Mesothelial cell of epicardium (in vitro differentiated cells): Measurements from ENCODE around the gene FRMPD1. TPM values are rescaled to one million over a fixed set of nuclear protein-coding genes. Genes with fewer than 3 reads are reported as not detected.

Experiments used
- DNase-seq, 2 experiments: peaks; one replicate each; pipeline ENCODE4 v3.0.0; 2021; ENCODE audit warnings: low spot score in 2 of 2; ENCODE audit not compliant: unreplicated experiment in 2 of 2
- H3K27ac Mint-ChIP-seq: 2 replicates; pipeline ENCODE4 v1.8.0; 2021; ENCODE audit warnings: mixed read lengths
- H3K27me3 Mint-ChIP-seq: 2 replicates; pipeline ENCODE4 v1.8.0; 2021; ENCODE audit warnings: low read depth, mixed read lengths
- H3K36me3 Mint-ChIP-seq: 2 replicates; pipeline ENCODE4 v1.8.0; 2021; ENCODE audit warnings: mixed read lengths
- H3K4me1 Mint-ChIP-seq: 2 replicates; pipeline ENCODE4 v1.8.0; 2021; ENCODE audit warnings: mixed read lengths
- H3K4me3 Mint-ChIP-seq: 2 replicates; pipeline ENCODE4 v1.8.0; 2021; ENCODE audit warnings: mild to moderate bottlenecking, moderate library complexity, mixed read lengths
- H3K9me3 Mint-ChIP-seq: 2 replicates; pipeline ENCODE4 v1.8.0; 2021; ENCODE audit warnings: mixed read lengths
- CTCF ChIP-seq: fragments of 200-600 bp; sonication (generic); IDR thresholded peaks from one replicate; pipeline ENCODE4 v1.5.0; 2021; ENCODE audit warnings: antibody characterized with exemption; ENCODE audit not compliant: unreplicated experiment
- total RNA-seq: library from RNA; stranded (reverse); gene quantifications from 3 replicates; pipeline ENCODE4 v1.2.1, GENCODE V29; 2021

FRMPD1 gene
- total RNA-seq, 1 donor from 2014 or later: 0.45 TPM

DNA sequence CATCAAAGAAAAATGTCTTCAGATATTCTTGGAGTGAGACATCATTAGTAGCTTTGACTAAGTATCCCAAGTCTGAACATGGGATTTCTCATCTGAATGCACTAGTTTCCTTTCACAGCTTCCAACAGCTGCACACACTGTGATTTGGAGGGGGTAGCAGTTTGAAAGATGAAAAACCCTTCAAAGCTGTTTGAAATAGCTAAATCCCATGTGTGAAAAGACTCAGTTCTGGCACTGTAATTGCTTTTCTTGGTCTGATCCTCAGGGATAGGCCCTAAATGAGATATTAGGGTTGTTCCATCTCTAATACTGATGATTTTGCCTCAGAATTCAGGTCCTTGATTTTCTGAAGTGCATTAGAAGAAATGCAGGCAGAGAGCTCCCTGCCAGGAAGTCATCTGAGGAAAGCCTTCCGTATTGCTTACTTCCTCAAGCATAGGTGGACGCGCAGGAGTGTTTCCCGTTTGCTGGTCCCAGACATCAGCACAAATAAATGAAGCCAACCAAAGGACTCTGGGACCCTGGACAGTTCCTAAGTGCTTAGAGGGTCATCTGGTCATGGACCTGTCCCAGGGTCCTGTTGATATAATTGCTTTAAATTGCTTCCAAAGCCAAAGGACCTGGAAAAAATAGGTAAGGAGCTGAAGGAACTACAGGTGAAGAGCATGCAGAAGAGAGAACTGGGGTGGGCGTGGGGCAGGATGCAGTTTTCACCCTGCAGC lies 25.6 kb upstream of the FRMPD1 start:
- peaks cover 6% of the 10 kb centered on the region for H3K27me3 Mint-ChIP-seq
- no peak overlapping the region for H3K27ac Mint-ChIP-seq
- no peak overlapping the region for H3K4me3 Mint-ChIP-seq
- H3K36me3 Mint-ChIP-seq: no peaks in the 10 kb centered on the region
- no peak for DNase-seq
- H3K9me3 Mint-ChIP-seq: no peaks in the 10 kb centered on the region
- no peak for TF ChIP-seq CTCF
- H3K4me1 Mint-ChIP-seq: peaks cover 22% of the 10 kb centered on the region

- no peaks in the 10 kb centered on the region for H3K36me3 Mint-ChIP-seq
- peaks cover 6% of the 10 kb centered on the region for H3K27me3 Mint-ChIP-seq
- no peak for DNase-seq
- H3K4me3 Mint-ChIP-seq: no peak overlapping the region
- H3K27ac Mint-ChIP-seq: no peak overlapping the region
- peaks cover 21% of the 10 kb centered on the region for H3K4me1 Mint-ChIP-seq
- TF ChIP-seq CTCF: no peak
- no peaks in the 10 kb centered on the region for H3K9me3 Mint-ChIP-seq
Observed at GRCh38 chr9:37625758-37626147, 25.0 kb upstream of the FRMPD1 start.

GRCh38 chr9:37626708-37627292 lies 24.0 kb upstream of the FRMPD1 start:
- no peaks in the 10 kb centered on the region for H3K9me3 Mint-ChIP-seq
- no peak for DNase-seq
- H3K27me3 Mint-ChIP-seq: peaks cover 6% of the 10 kb centered on the region
- H3K4me3 Mint-ChIP-seq: no peak overlapping the region
- peaks cover 11% of the 10 kb centered on the region for H3K4me1 Mint-ChIP-seq
- H3K36me3 Mint-ChIP-seq: no peaks in the 10 kb centered on the region
- TF ChIP-seq CTCF: no peak
- no peak overlapping the region for H3K27ac Mint-ChIP-seq

DNA sequence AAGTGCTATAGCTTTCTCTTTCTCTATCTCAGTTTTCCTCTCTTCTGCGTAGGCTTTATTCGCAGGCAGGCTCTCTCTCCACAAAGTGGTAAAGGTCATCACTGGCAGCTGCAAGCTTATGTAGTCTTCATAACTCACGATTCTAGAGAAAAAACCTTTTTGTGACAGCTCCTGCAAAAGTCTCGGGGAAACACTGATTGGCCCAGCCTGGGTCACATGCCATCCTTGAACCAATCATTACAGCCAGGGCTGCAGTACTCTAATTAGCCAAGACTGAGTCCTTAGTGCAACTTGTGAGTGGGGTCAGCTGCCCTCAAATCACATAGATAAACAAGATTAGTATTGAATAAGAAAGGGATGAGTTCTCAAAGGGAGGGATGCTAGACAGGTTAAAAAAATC lies 18.3 kb upstream of the FRMPD1 start:
- Mint-ChIP-seq H3K9me3 (no peaks in the 10 kb centered on the region), H3K36me3 (no peaks in the 10 kb centered on the region), H3K4me3 (no peak overlapping the region), H3K27me3 (peaks cover 16% of the 10 kb centered on the region), H3K4me1 (peaks cover 3% of the 10 kb centered on the region), H3K27ac (no peak overlapping the region)
- no peak for TF ChIP-seq CTCF
- DNase-seq: no peak

GRCh38 chr9:37635808-37636207 lies 14.9 kb upstream of the FRMPD1 start:
- no peak for DNase-seq
- H3K36me3 Mint-ChIP-seq: no peaks in the 10 kb centered on the region
- no peaks in the 10 kb centered on the region for H3K4me1 Mint-ChIP-seq
- no peaks in the 10 kb centered on the region for H3K9me3 Mint-ChIP-seq
- peaks cover 14% of the 10 kb centered on the region for H3K27me3 Mint-ChIP-seq
- H3K27ac Mint-ChIP-seq: no peak overlapping the region
- no peak for TF ChIP-seq CTCF
- no peak overlapping the region for H3K4me3 Mint-ChIP-seq
